ENCODE results near the gene EHMT1. TPM values are rescaled to one million over a fixed set of nuclear protein-coding genes. Genes with fewer than 3 reads are reported as not detected.
A peak's percentile ranks its signal among the peaks of the same experiment; 100 is the strongest.

EHMT1 gene
- total RNA-seq, 1 experiment from 2014 or later, result 63.9 TPM

GRCh38 chr9:137672907-137673791, 54.3 kb downstream of the EHMT1 start:
- H3K9me3 ChIP-seq (ENCODE audit: control insufficient read depth, insufficient read depth, low read depth, low read length), result no peaks in the 10 kb centered on the region
- no peak for TF ChIP-seq SIN3A (IDR thresholded peaks at IDR 0.05; ENCODE audit: borderline replicate concordance, insufficient read depth, low read depth, low read length)
- TF ChIP-seq REST (IDR thresholded peaks at IDR 0.05; ENCODE audit: insufficient read depth in 1 of 2, low read depth in 2 of 2, low read length in 1 of 2), result no peak
- no peak for TF ChIP-seq TCF7L2 (IDR thresholded peaks at IDR 0.05; ENCODE audit: low read depth, low read length)
- TF ChIP-seq POLR2AphosphoS5 (IDR thresholded peaks at IDR 0.05; ENCODE audit: low read depth, low read length), result no peak
- peak; percentile 82 for TF ChIP-seq CTCF (IDR thresholded peaks at IDR 0.05)
- no peak overlapping the region for H3K4me3 ChIP-seq (ENCODE audit: low read depth in 2 of 2, low read length in 2 of 2)
- ChIA-PET CTCF (interaction anchor here (1.1 kb wide), 1 partner anchor 22 kb away, joined by 6 read pairs; no protein-coding TSS in a partner anchor), POLR2A (no interaction called here)
- H3K27me3 ChIP-seq (ENCODE audit: control insufficient read depth, insufficient read depth, low read length), result no peaks in the 10 kb centered on the region
- in situ Hi-C loops (cut with HindIII; ENCODE audit: low pct_unique_long_range_greater_than_20kb, low sequenced_read_pairs), result no loop called here
- ATAC-seq (peak; percentile 77; the same call in 1 of the 2 replicates), DNase-seq (ENCODE audit: low read depth, low spot score) (peak; percentile 25)
- BruUV-seq (replicated peaks), result TSS peak; percentile 26
- H3K4me1 ChIP-seq (ENCODE audit: control insufficient read depth, insufficient read depth, low read length), result peaks cover 5% of the 10 kb centered on the region; the same call in 1 of the 2 replicates
- H3K27ac ChIP-seq (ENCODE audit: low read length), result no peak overlapping the region
- H3K36me3 ChIP-seq (ENCODE audit: control insufficient read depth, insufficient read depth, low read length), result no peaks in the 10 kb centered on the region
- intact Hi-C loops (cut with micrococcal nuclease; ENCODE audit: unreplicated experiment), result no loop called here

GRCh38 chr9:137673886-137674285, 55.1 kb downstream of the EHMT1 start:
- BruUV-seq (replicated peaks), result no TSS peak
- TF ChIP-seq POLR2AphosphoS5 (IDR thresholded peaks at IDR 0.05; ENCODE audit: low read depth, low read length), result no peak
- TF ChIP-seq TCF7L2 (IDR thresholded peaks at IDR 0.05; ENCODE audit: low read depth, low read length), result no peak
- TF ChIP-seq REST (IDR thresholded peaks at IDR 0.05; ENCODE audit: insufficient read depth in 1 of 2, low read depth in 2 of 2, low read length in 1 of 2), result no peak
- no peak for TF ChIP-seq CTCF (IDR thresholded peaks at IDR 0.05)
- no peak for TF ChIP-seq SIN3A (IDR thresholded peaks at IDR 0.05; ENCODE audit: borderline replicate concordance, insufficient read depth, low read depth, low read length)
- Histone ChIP-seq H3K4me1 (ENCODE audit: control insufficient read depth, insufficient read depth, low read length) (peaks cover 5% of the 10 kb centered on the region; the same call in 1 of the 2 replicates), H3K27me3 (ENCODE audit: control insufficient read depth, insufficient read depth, low read length) (no peaks in the 10 kb centered on the region), H3K9me3 (ENCODE audit: control insufficient read depth, insufficient read depth, low read depth, low read length) (no peaks in the 10 kb centered on the region), H3K27ac (ENCODE audit: low read length) (no peak overlapping the region), H3K4me3 (ENCODE audit: low read depth in 2 of 2, low read length in 2 of 2) (no peak overlapping the region), H3K36me3 (ENCODE audit: control insufficient read depth, insufficient read depth, low read length) (no peaks in the 10 kb centered on the region)
- ChIA-PET CTCF (no interaction called here), POLR2A (no interaction called here)
- no peak for DNase-seq (ENCODE audit: low read depth, low spot score)
- intact Hi-C loops (cut with micrococcal nuclease; ENCODE audit: unreplicated experiment) (no loop called here), in situ Hi-C loops (cut with HindIII; ENCODE audit: low pct_unique_long_range_greater_than_20kb, low sequenced_read_pairs) (no loop called here)
- no peak for ATAC-seq

All from Panc1 (cell line).